SK-N-MC (cell line): ENCODE data around the gene COPE.

Experiments
- EZH2 ChIP-seq: fragments of 200-600 bp; sonication (generic); IDR thresholded peaks from one replicate; pipeline ENCODE4 v1.6.1; 2017; ENCODE audit warnings: antibody characterized with exemption
- POLR2AphosphoS5 ChIP-seq: IDR thresholded peaks from 2 replicates; pipeline ENCODE4 v1.6.1; 2012; ENCODE audit warnings: mild to moderate bottlenecking, low read depth, low read length, borderline replicate concordance

- TF ChIP-seq POLR2AphosphoS5 (no peak), EZH2 (no peak)
Measured at GRCh38 chr19:18865106-18865972, 53.8 kb downstream of the COPE start.
